GM19240 (cell line): ENCODE measurements around the gene TNRC6C.
"Not testable (repeated sequence)": the region's sequence is repeated elsewhere in the genome, so short reads cannot be mapped to it uniquely, and the experiment has no call there.

Experiments
- DNase-seq: peaks from one replicate; pipeline ENCODE4 v3.0.0; 2011; ENCODE audit warnings: low spot score; ENCODE audit not compliant: insufficient read length

TNRC6C gene

GRCh38 chr17:78135858-78136500 is 177.5 kb downstream of the TNRC6C start:
- no peak for DNase-seq

GRCh38 chr17:78137392-78138203 is 179.1 kb downstream of the TNRC6C start:
- no peak for DNase-seq

- DNase-seq: no peak
Measured at GRCh38 chr17:78138204-78139060, 179.9 kb downstream of the TNRC6C start.

- not testable (repeated sequence) for DNase-seq
Measured at GRCh38 chr17:78139861-78140168, 181.3 kb downstream of the TNRC6C start.

GRCh38 chr17:78140169-78141051 is 181.9 kb downstream of the TNRC6C start:
- DNase-seq: peak; percentile 65

GRCh38 chr17:78141437-78142118 is 183.1 kb downstream of the TNRC6C start:
- no peak for DNase-seq

GRCh38 chr17:78142119-78142861 is 183.8 kb downstream of the TNRC6C start:
- DNase-seq: no peak

GRCh38 chr17:78143214-78144146 is 185.0 kb downstream of the TNRC6C start:
- DNase-seq: no peak

GRCh38 chr17:78144147-78144719 is 185.7 kb downstream of the TNRC6C start:
- no peak for DNase-seq

GRCh38 chr17:78144736-78145641 is 186.5 kb downstream of the TNRC6C start:
- no peak for DNase-seq

GRCh38 chr17:78146471-78146869 is 188.0 kb downstream of the TNRC6C start:
- DNase-seq: no peak

GRCh38 chr17:78146881-78147280 is 188.4 kb downstream of the TNRC6C start:
- DNase-seq: no peak

- DNase-seq: no peak
Measured at GRCh38 chr17:78147315-78147998, 189.0 kb downstream of the TNRC6C start.

- DNase-seq: no peak
Measured at GRCh38 chr17:78148286-78149016, 189.9 kb downstream of the TNRC6C start.

- DNase-seq: no peak
Measured at GRCh38 chr17:78151514-78152008, 193.1 kb downstream of the TNRC6C start.
